ENCODE data around the gene ABHD2.

ABHD2 gene

DNA sequence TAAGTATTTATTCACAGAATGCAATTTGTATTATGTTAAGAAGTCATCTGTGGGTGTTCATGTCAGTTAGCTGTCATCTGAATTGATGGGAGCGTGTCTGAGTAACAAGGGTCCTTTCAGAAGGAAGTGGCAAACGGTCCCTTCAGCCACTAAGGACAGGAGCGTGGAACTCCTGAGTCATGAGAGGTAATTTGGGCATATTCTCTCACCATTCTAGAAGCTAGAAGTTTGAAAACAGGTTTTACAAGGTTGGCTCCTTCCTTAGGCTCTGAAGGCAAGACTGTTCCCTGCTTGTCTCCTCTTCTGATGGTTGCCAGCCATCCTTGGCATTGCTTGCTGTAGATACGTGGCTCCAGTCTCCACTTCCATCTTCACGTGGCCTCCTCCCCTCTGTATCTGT, 19.7 kb downstream of the ABHD2 start:
- H3K4me3 ChIP-seq (replicated peaks; ENCODE audit: low read depth, low read length) = no peak overlapping the region
- no peak for DNase-seq (ENCODE audit: extremely low read depth, low read depth)
- TF ChIP-seq, protein P1, sequence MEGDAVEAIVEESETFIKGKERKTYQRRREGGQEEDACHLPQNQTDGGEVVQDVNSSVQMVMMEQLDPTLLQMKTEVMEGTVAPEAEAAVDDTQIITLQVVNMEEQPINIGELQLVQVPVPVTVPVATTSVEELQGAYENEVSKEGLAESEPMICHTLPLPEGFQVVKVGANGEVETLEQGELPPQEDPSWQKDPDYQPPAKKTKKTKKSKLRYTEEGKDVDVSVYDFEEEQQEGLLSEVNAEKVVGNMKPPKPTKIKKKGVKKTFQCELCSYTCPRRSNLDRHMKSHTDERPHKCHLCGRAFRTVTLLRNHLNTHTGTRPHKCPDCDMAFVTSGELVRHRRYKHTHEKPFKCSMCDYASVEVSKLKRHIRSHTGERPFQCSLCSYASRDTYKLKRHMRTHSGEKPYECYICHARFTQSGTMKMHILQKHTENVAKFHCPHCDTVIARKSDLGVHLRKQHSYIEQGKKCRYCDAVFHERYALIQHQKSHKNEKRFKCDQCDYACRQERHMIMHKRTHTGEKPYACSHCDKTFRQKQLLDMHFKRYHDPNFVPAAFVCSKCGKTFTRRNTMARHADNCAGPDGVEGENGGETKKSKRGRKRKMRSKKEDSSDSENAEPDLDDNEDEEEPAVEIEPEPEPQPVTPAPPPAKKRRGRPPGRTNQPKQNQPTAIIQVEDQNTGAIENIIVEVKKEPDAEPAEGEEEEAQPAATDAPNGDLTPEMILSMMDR (IDR thresholded peaks at IDR 0.05; ENCODE audit: low read depth, low read length, missing control alignments) = no peak

DNA sequence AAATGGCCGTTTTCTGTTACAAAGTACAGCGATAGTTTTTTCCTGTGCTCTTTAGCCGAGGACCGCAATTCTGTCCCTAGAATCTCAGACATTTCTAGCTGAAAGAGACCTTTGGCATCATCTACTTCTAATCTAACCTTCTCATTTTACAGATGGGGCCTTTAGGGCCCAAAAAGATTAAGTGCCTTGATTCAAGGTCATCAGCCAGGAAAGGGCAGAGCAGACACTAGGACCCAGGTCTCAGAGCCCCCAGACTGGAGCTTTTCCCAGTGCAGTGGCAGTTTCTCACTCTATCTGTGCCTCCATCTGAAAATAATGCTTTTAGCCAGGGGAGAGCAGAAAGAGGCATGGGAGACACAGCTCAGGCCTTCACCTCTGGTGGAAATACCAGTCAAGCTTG, 20.6 kb downstream of the ABHD2 start:
- TF ChIP-seq, protein P1 (IDR thresholded peaks at IDR 0.05; ENCODE audit: low read depth, low read length, missing control alignments) = no peak
- H3K4me3 ChIP-seq (replicated peaks; ENCODE audit: low read depth, low read length) = no peak overlapping the region
- no peak for DNase-seq (ENCODE audit: extremely low read depth, low read depth)

DNA sequence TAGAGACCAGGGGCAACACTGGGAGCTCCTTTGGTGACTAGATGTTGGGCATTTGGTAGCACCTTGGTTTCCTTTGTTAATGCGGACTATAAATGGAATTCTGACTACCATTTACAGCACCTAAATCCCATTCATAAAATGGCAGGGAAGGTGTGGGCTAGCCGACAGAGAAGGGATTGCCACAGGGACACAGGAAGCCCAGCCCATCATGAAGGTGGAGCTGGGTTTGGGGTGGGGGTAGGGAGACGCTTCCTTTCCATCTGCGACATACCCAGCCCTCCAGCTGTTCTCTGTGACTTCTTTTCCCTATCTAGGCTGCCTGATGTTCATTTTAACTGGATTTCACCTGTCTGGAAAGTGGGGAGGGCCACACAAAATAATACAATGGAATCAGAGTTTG, 21.0 kb downstream of the ABHD2 start:
- no peak overlapping the region for H3K4me3 ChIP-seq (replicated peaks; ENCODE audit: low read depth, low read length)
- TF ChIP-seq, protein P1 (IDR thresholded peaks at IDR 0.05; ENCODE audit: low read depth, low read length, missing control alignments) = no peak
- no peak for DNase-seq (ENCODE audit: extremely low read depth, low read depth)

DNA sequence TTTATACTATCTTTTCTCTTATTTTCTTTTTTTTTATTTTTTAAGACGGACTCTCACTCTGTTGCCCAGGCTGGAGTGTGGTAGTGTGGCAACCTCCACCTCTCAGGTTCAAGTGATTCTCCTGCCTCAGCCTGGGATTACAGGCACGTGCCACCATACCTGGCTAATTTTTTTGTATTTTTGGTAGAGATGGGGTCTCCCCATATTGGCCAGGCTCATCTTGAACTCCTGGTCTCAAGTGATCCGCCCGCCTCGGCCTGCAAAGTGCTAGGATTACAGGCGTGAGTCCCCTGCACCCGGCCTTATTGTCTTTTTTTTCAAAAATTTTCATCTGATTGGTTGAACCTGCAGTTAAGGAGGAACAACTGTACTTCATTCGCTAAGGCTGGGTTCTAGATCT, 21.8 kb downstream of the ABHD2 start:
- no peak for DNase-seq (ENCODE audit: extremely low read depth, low read depth)
- H3K4me3 ChIP-seq (replicated peaks; ENCODE audit: low read depth, low read length) = no peak overlapping the region
- TF ChIP-seq, protein P1 (IDR thresholded peaks at IDR 0.05; ENCODE audit: low read depth, low read length, missing control alignments) = no peak

DNA sequence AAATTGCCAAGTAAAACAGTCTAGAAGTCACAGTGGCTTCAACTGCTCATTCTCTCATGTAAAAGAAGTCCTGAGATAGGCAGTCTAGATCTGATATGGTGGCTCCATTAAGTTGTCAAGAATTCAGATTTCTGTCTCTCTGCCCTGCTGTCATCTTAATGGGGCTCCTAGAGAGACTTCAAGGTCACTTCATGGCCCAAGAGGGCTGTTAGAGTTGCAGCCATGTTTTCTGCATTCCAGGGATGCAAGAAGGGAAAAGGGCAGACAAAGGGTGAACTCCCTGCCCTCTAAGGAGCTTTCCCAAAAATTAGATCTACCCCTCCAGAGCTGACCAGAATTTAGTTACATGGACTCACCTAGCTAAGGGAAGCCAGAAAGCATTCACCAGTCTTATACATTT, 23.1 kb downstream of the ABHD2 start:
- DNase-seq (ENCODE audit: extremely low read depth, low read depth) = no peak
- TF ChIP-seq, protein P1 (IDR thresholded peaks at IDR 0.05; ENCODE audit: low read depth, low read length, missing control alignments) = no peak
- no peak overlapping the region for H3K4me3 ChIP-seq (replicated peaks; ENCODE audit: low read depth, low read length)

DNA sequence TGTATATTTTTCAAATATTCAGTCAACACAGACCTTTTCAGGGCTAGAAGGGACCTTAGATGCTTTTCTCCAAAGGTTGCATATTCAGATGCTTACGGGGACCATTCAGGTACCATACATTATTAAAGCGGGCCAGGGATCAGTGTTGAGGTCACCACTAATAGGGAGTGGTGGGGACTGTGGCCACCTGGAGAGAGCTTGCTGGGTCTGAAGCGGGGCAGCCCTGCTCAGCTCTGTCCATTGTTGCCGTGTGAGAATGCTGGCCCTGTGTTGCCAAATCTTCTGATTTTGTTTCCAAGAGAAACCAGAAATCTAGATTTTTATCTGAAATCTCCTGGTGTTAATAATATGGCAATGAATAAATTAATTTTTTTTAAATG, 23.7 kb downstream of the ABHD2 start:
- no peak for DNase-seq (ENCODE audit: extremely low read depth, low read depth)
- no peak overlapping the region for H3K4me3 ChIP-seq (replicated peaks; ENCODE audit: low read depth, low read length)
- TF ChIP-seq, protein P1 (IDR thresholded peaks at IDR 0.05; ENCODE audit: low read depth, low read length, missing control alignments) = no peak

DNA sequence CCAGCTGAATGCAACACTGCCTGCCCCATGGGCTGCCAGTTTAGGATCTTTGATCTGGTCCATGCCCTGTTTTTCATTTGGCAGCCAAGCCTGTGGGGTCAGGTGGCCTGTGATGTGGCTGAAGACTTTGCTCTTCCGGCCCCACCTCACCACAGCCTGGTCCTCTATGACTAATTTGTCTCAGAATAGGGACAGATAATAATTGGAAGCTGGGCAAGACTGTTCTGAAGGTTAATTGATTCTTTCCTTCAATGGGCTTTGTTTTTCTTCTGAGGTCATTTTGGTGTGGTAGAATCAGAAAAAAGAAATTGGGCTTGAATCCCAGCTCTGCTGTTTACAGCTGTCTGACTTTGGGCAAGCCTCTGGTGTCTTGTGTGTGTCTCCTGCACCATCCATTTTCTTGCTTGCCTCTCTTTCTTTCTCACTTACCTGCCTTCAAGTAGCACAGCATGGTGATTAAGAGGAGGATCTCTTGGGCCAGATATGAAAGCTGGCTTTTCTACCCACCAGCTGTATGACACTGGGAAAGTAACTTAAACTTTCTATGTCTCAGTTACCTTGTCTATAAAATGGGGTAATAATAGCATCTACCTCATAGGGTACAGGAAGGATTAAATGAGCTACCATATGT, 24.2 kb downstream of the ABHD2 start:
- TF ChIP-seq, protein P1 (IDR thresholded peaks at IDR 0.05; ENCODE audit: low read depth, low read length, missing control alignments) = no peak
- H3K4me3 ChIP-seq (replicated peaks; ENCODE audit: low read depth, low read length) = no peak overlapping the region
- DNase-seq (ENCODE audit: extremely low read depth, low read depth) = no peak
